HG02642 (cell line): Measurements from ENCODE around the gene PYGL.
A peak's percentile ranks its signal among the peaks of the same experiment; 100 is the strongest.

Experiments used
- ATAC-seq: cut with Tn5 transposase; IDR thresholded peaks from one replicate; pipeline ENCODE4 v1.9.1; 2021; ENCODE audit warnings: mild to moderate bottlenecking; ENCODE audit not compliant: unreplicated experiment, poor library complexity

Gene PYGL

GRCh38 chr14:50882932-50883826 is 61.1 kb downstream of the PYGL start:
- ATAC-seq: no peak

GRCh38 chr14:50875359-50876070 is 68.8 kb downstream of the PYGL start:
- ATAC-seq: peak; percentile 93

GRCh38 chr14:50874757-50875156 is 69.5 kb downstream of the PYGL start:
- ATAC-seq: no peak

- ATAC-seq: no peak
These were observed 72.2 kb downstream of the PYGL start, which contains the start of gene ABHD12B for GRCh38 chr14:50871914-50872732. TSS of gene ABHD12B (plus strand) at chr14:50872053. CDS start at chr14:50872175, 122 bp downstream.

- ATAC-seq: no peak
These were observed 73.1 kb downstream of the PYGL start for GRCh38 chr14:50871228-50871627.

- no peak for ATAC-seq
These were observed 78.7 kb downstream of the PYGL start for GRCh38 chr14:50865391-50866076.

- ATAC-seq: no peak
These were observed 79.3 kb downstream of the PYGL start for GRCh38 chr14:50864946-50865345.

- no peak for ATAC-seq
These were observed 80.0 kb downstream of the PYGL start for GRCh38 chr14:50864237-50864636.

- ATAC-seq: no peak
These were observed 82.2 kb downstream of the PYGL start for GRCh38 chr14:50862036-50862570.

GRCh38 chr14:50860478-50861086 is 83.7 kb downstream of the PYGL start:
- ATAC-seq: no peak

GRCh38 chr14:50859296-50859624 is 85.0 kb downstream of the PYGL start:
- ATAC-seq: no peak

- no peak for ATAC-seq
These were observed 87.6 kb downstream of the PYGL start for GRCh38 chr14:50856660-50857059.

GRCh38 chr14:50855558-50855957 is 88.7 kb downstream of the PYGL start:
- ATAC-seq: no peak
